HFFc6 (cell line): Measurements from ENCODE around the gene TOP1. TPM values are rescaled to one million over a fixed set of nuclear protein-coding genes. Genes with fewer than 3 reads are reported as not detected.
"Not testable (repeated sequence)": the region's sequence is repeated elsewhere in the genome, so short reads cannot be mapped to it uniquely, and the experiment has no call there.

Experiments used
- DNase-seq: peaks from one replicate; pipeline ENCODE4 v3.0.0-alpha.2; 2018
- H3K27ac Mint-ChIP-seq: 2 replicates; pipeline ENCODE4 v1.8.0; 2020; ENCODE audit warnings: mild to moderate bottlenecking, mixed read lengths
- H3K27me3 Mint-ChIP-seq: 2 replicates; pipeline ENCODE4 v1.8.0; 2021; ENCODE audit warnings: mild to moderate bottlenecking, moderate library complexity, mixed read lengths; ENCODE audit not compliant: insufficient read depth
- H3K36me3 Mint-ChIP-seq: 2 replicates; pipeline ENCODE4 v1.8.0; 2021; ENCODE audit warnings: low read depth, mixed read lengths
- H3K4me1 Mint-ChIP-seq: 2 replicates; pipeline ENCODE4 v1.8.0; 2020; ENCODE audit warnings: low read depth, mixed read lengths
- H3K4me3 Mint-ChIP-seq: 2 replicates; pipeline ENCODE4 v1.8.0; 2020; ENCODE audit warnings: mild to moderate bottlenecking, moderate library complexity, mixed read lengths
- H3K9me3 Mint-ChIP-seq: 2 replicates; pipeline ENCODE4 v1.8.0; 2020; ENCODE audit warnings: mild to moderate bottlenecking, mixed read lengths
- CTCF ChIP-seq: fragments of 200-600 bp; sonication (generic); IDR thresholded peaks from 2 replicates; pipeline ENCODE4 v1.5.0; 2021; ENCODE audit warnings: antibody characterized with exemption, mild to moderate bottlenecking
- total RNA-seq, 6 experiments: library from RNA; stranded (reverse); fragmentation: NEBNext Ultra II Directional; extraction: Animal tissue kit (Norgen Biotek cat#: 25700); gene quantifications; 2 replicates in 1 of 6; 3 replicates in 5 of 6; pipeline ENCODE4 v1.2.3, GENCODE V29; 2021

Gene TOP1
- total RNA-seq, 6 experiments from 2014 or later: 62.1 to 77.0 (median 73.0) TPM

- no peak for DNase-seq
- no peak overlapping the region for H3K4me3 Mint-ChIP-seq
- peaks cover 57% of the 10 kb centered on the region for H3K36me3 Mint-ChIP-seq
- H3K27me3 Mint-ChIP-seq: peaks cover 5% of the 10 kb centered on the region
- no peak overlapping the region for H3K27ac Mint-ChIP-seq
- no peaks in the 10 kb centered on the region for H3K9me3 Mint-ChIP-seq
- TF ChIP-seq CTCF: no peak
- no peaks in the 10 kb centered on the region for H3K4me1 Mint-ChIP-seq
These were observed 96.0 kb downstream of the TOP1 start for GRCh38 chr20:41124451-41125094.

- TF ChIP-seq CTCF: no peak
- peak overlapping the region; percentile 16 for H3K27ac Mint-ChIP-seq
- peaks cover 7% of the 10 kb centered on the region for H3K4me1 Mint-ChIP-seq
- no peaks in the 10 kb centered on the region for H3K9me3 Mint-ChIP-seq
- peaks cover 7% of the 10 kb centered on the region for H3K27me3 Mint-ChIP-seq
- no peak for DNase-seq
- H3K36me3 Mint-ChIP-seq: peaks cover 57% of the 10 kb centered on the region
- H3K4me3 Mint-ChIP-seq: no peak overlapping the region
These were observed 97.2 kb downstream of the TOP1 start for GRCh38 chr20:41125530-41126457.

GRCh38 chr20:41126719-41127118 lies 98.1 kb downstream of the TOP1 start:
- H3K27me3 Mint-ChIP-seq: peaks cover 7% of the 10 kb centered on the region
- H3K27ac Mint-ChIP-seq: no peak overlapping the region
- no peak for DNase-seq
- H3K9me3 Mint-ChIP-seq: no peaks in the 10 kb centered on the region
- TF ChIP-seq CTCF: no peak
- H3K36me3 Mint-ChIP-seq: peaks cover 50% of the 10 kb centered on the region
- peaks cover 13% of the 10 kb centered on the region for H3K4me1 Mint-ChIP-seq
- H3K4me3 Mint-ChIP-seq: no peak overlapping the region

- not testable (repeated sequence) for H3K27me3 Mint-ChIP-seq, H3K27ac Mint-ChIP-seq, DNase-seq, H3K4me3 Mint-ChIP-seq, H3K9me3 Mint-ChIP-seq
- H3K36me3 Mint-ChIP-seq: peaks cover 42% of the 10 kb centered on the region
- H3K4me1 Mint-ChIP-seq: peaks cover 13% of the 10 kb centered on the region
These were observed 99.7 kb downstream of the TOP1 start for GRCh38 chr20:41128317-41128716.

GRCh38 chr20:41131594-41132387 lies 103.2 kb downstream of the TOP1 start:
- H3K27ac Mint-ChIP-seq: no peak overlapping the region
- DNase-seq: no peak
- peaks cover 23% of the 10 kb centered on the region for H3K4me1 Mint-ChIP-seq
- TF ChIP-seq CTCF: no peak
- H3K27me3 Mint-ChIP-seq: peaks cover 9% of the 10 kb centered on the region
- H3K36me3 Mint-ChIP-seq: peaks cover 14% of the 10 kb centered on the region
- H3K9me3 Mint-ChIP-seq: no peaks in the 10 kb centered on the region
- no peak overlapping the region; the same call in 1 of the 2 replicates for H3K4me3 Mint-ChIP-seq

- peaks cover 10% of the 10 kb centered on the region; the same call in 1 of the 2 replicates for H3K36me3 Mint-ChIP-seq
- H3K27ac Mint-ChIP-seq, H3K27me3 Mint-ChIP-seq, DNase-seq, H3K4me3 Mint-ChIP-seq, H3K9me3 Mint-ChIP-seq: not testable (repeated sequence)
- H3K4me1 Mint-ChIP-seq: peaks cover 23% of the 10 kb centered on the region
These were observed 103.8 kb downstream of the TOP1 start for GRCh38 chr20:41132388-41132775.
